M059J (cell line): ENCODE results near the gene PNPT1. TPM values are rescaled to one million over a fixed set of nuclear protein-coding genes. Genes with fewer than 3 reads are reported as not detected.
A peak's percentile ranks its signal among the peaks of the same experiment; 100 is the strongest.
"Not testable (repeated sequence)": the region's sequence is repeated elsewhere in the genome, so short reads cannot be mapped to it uniquely, and the experiment has no call there.

ENCODE experiments used
- DNase-seq: peaks from one replicate; pipeline ENCODE4 v3.0.0-alpha.2; 2012; ENCODE audit warnings: low read depth
- total RNA-seq: library from RNA; depleted of rRNA; stranded (reverse); fragments of >200 nt; shearing (Covaris generic); gene quantifications from 2 replicates; pipeline ENCODE4 v1.2.3, GENCODE V29; 2014; rRNA removed

Gene PNPT1
- total RNA-seq, 1 experiment from 2014 or later: 74.3 TPM

- no peak for DNase-seq
These were observed 95.4 kb downstream of the PNPT1 start for GRCh38 chr2:55598056-55598795.

- DNase-seq: not testable (repeated sequence)
These were observed 96.8 kb downstream of the PNPT1 start for GRCh38 chr2:55596795-55597194.

- DNase-seq: no peak
These were observed 98.1 kb downstream of the PNPT1 start for GRCh38 chr2:55595536-55595935.

- DNase-seq: no peak
These were observed 101.5 kb downstream of the PNPT1 start for GRCh38 chr2:55592130-55592529.

- peak; percentile 92 for DNase-seq
These were observed 102.7 kb downstream of the PNPT1 start for GRCh38 chr2:55590810-55591440.

GRCh38 chr2:55585451-55586080 lies 108.1 kb downstream of the PNPT1 start:
- DNase-seq: peak; percentile 71

Other genes with a start within 250 kb of the PNPT1 start
- 20.5 and 25.3 TPM in 2 replicates for gene CFAP36, start 174.1 kb downstream of the PNPT1 start, total RNA-seq
- gene PPP4R3B, start 76.2 kb downstream of the PNPT1 start, total RNA-seq: 21.2 and 34.0 TPM in 2 replicates
- gene EFEMP1, start 229.9 kb upstream of the PNPT1 start, total RNA-seq: 91.3 and 128 TPM in 2 replicates